ENCODE results near the gene NRXN3. TPM values are rescaled to one million over a fixed set of nuclear protein-coding genes. Genes with fewer than 3 reads are reported as not detected.
"Not testable (repeated sequence)": the region's sequence is repeated elsewhere in the genome, so short reads cannot be mapped to it uniquely, and the experiment has no call there.

Gene NRXN3
- total RNA-seq, 1 donor from 2014 or later, result 11.4 TPM

GRCh38 chr14:78543433-78543832 is 373.3 kb downstream of the NRXN3 start:
- Mint-ChIP-seq H3K27ac (no peak overlapping the region), H3K4me3 (no peak overlapping the region), H3K4me1 (no peaks in the 10 kb centered on the region), H3K9me3 (peaks cover 19% of the 10 kb centered on the region), H3K27me3 (ENCODE audit: low read depth) (peaks cover under 1% of the 10 kb centered on the region), H3K36me3 (no peaks in the 10 kb centered on the region)
- TF ChIP-seq, protein P1, sequence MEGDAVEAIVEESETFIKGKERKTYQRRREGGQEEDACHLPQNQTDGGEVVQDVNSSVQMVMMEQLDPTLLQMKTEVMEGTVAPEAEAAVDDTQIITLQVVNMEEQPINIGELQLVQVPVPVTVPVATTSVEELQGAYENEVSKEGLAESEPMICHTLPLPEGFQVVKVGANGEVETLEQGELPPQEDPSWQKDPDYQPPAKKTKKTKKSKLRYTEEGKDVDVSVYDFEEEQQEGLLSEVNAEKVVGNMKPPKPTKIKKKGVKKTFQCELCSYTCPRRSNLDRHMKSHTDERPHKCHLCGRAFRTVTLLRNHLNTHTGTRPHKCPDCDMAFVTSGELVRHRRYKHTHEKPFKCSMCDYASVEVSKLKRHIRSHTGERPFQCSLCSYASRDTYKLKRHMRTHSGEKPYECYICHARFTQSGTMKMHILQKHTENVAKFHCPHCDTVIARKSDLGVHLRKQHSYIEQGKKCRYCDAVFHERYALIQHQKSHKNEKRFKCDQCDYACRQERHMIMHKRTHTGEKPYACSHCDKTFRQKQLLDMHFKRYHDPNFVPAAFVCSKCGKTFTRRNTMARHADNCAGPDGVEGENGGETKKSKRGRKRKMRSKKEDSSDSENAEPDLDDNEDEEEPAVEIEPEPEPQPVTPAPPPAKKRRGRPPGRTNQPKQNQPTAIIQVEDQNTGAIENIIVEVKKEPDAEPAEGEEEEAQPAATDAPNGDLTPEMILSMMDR (IDR thresholded peaks at IDR 0.05; ENCODE audit: unreplicated experiment), result no peak
- no peak for DNase-seq (ENCODE audit: low spot score in 2 of 2, unreplicated experiment in 2 of 2)

GRCh38 chr14:78561074-78561473 is 390.9 kb downstream of the NRXN3 start:
- H3K9me3 Mint-ChIP-seq, result no peaks in the 10 kb centered on the region
- TF ChIP-seq, protein P1 (IDR thresholded peaks at IDR 0.05; ENCODE audit: unreplicated experiment), result no peak
- peaks cover 34% of the 10 kb centered on the region for H3K27me3 Mint-ChIP-seq (ENCODE audit: low read depth)
- H3K4me3 Mint-ChIP-seq, result no peak overlapping the region
- no peak for DNase-seq (ENCODE audit: low spot score in 2 of 2, unreplicated experiment in 2 of 2)
- H3K4me1 Mint-ChIP-seq, result no peaks in the 10 kb centered on the region
- no peaks in the 10 kb centered on the region for H3K36me3 Mint-ChIP-seq
- no peak overlapping the region for H3K27ac Mint-ChIP-seq

DNA sequence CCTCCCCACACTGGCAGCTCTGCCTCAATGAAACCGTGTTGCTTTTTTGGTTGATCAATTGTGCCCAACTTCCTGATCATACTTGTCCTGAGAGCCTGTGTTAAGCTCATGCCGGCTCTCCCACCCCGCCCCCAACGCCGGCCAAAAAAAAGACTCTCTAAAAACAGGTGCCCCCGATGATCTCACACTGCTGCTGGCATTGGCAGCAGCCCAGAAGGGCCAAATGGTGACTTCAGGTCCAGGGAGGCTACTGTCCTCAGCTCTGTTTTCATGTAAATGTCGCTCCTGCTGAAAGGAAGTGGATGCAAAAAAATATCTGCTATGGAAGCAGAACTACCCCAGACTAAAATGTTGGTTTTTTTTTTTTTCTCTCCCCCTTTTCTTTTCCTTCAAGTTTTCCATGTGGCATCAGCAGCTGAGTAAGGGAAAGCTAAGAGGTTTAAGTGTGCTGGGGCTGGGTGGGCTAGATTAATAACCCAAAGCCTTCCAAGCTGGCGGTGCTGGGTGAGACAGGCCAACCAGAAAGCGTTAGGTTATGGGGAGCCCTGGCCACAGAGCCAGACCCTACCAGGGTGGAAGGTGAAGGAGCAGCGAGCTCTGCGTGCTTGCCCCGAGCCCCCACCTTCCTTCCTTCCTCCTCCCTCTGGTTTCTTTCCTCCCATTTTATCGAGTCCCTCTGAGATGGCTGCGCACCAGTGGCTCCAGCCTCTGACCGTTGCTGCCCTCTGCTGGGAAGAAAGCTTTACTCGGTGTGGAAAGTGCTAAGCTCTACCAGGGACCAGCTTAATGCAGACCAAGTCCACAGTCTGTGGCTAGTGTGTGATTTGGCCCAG is 396.1 kb downstream of the NRXN3 start:
- Mint-ChIP-seq H3K27ac (no peak overlapping the region), H3K4me1 (peaks cover 2% of the 10 kb centered on the region), H3K9me3 (no peaks in the 10 kb centered on the region), H3K36me3 (no peaks in the 10 kb centered on the region), H3K4me3 (peak overlapping the region; percentile 52), H3K27me3 (ENCODE audit: low read depth) (peaks cover 28% of the 10 kb centered on the region)
- TF ChIP-seq, protein P1 (IDR thresholded peaks at IDR 0.05; ENCODE audit: unreplicated experiment), result peak; percentile 63
- DNase-seq (ENCODE audit: low spot score in 2 of 2, unreplicated experiment in 2 of 2), result peak; percentile 51 to 87

DNA sequence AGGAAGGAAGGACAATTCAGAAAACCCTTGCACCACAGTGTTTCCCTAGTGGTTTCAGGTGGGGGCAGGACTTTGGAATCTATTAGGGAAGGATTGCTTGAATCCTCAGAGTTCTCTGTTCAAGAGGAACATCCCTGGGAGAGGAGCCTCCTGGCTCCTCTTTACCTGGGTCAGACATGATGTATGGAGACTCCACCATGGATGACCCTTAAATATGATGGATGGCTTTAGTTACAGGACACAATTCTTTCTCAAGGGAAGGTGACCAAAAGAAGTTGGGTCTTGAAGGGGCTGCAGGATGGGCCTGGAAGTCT is 396.6 kb downstream of the NRXN3 start:
- Mint-ChIP-seq H3K36me3 (no peaks in the 10 kb centered on the region), H3K27ac (no peak overlapping the region), H3K9me3 (no peaks in the 10 kb centered on the region), H3K4me3 (no peak overlapping the region), H3K4me1 (peaks cover 2% of the 10 kb centered on the region), H3K27me3 (ENCODE audit: low read depth) (peaks cover 26% of the 10 kb centered on the region)
- TF ChIP-seq, protein P1 (IDR thresholded peaks at IDR 0.05; ENCODE audit: unreplicated experiment), result no peak
- no peak for DNase-seq (ENCODE audit: low spot score in 2 of 2, unreplicated experiment in 2 of 2)

DNA sequence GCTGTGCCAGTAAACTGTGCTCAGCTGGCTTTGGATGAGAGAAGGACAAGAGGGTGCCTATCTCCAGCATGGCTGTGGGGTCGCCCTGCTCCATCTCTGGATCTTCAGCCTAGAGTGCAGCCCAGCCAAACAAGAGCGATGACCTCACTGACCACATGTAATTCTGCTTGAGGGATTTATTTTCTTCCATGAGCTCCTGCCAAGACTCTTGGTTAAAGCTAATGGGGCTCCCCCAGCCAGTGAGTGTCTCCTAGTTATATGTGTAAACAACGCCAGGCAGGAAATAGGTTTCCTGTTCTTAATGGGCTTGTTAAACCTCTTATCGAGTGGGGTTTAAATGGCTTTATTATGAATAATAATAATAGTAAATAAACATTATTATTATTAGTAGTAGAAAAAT is 397.2 kb downstream of the NRXN3 start:
- Mint-ChIP-seq H3K4me1 (peaks cover 2% of the 10 kb centered on the region), H3K27ac (no peak overlapping the region), H3K36me3 (no peaks in the 10 kb centered on the region), H3K9me3 (no peaks in the 10 kb centered on the region), H3K4me3 (no peak overlapping the region), H3K27me3 (ENCODE audit: low read depth) (peaks cover 26% of the 10 kb centered on the region)
- DNase-seq (ENCODE audit: low spot score in 2 of 2, unreplicated experiment in 2 of 2), result no peak
- TF ChIP-seq, protein P1 (IDR thresholded peaks at IDR 0.05; ENCODE audit: unreplicated experiment), result no peak

GRCh38 chr14:78573736-78574135 is 403.6 kb downstream of the NRXN3 start:
- not testable (repeated sequence) for DNase-seq (ENCODE audit: low spot score in 2 of 2, unreplicated experiment in 2 of 2); H3K4me1 Mint-ChIP-seq; H3K36me3 Mint-ChIP-seq; H3K4me3 Mint-ChIP-seq; H3K27me3 Mint-ChIP-seq (ENCODE audit: low read depth); H3K27ac Mint-ChIP-seq
- peaks cover 28% of the 10 kb centered on the region for H3K9me3 Mint-ChIP-seq

Measured in mesothelial cell of epicardium (in vitro differentiated cells).